Central memory CD8-positive, alpha-beta T cell (primary cell): ENCODE measurements around the gene ZMYND8.
"Not testable (repeated sequence)": the region's sequence is repeated elsewhere in the genome, so short reads cannot be mapped to it uniquely, and the experiment has no call there.

ENCODE experiments used
- ATAC-seq: fragments of 150-1000 bp; cut with Tn5 transposase; replicated peaks from 2 replicates; pipeline ENCODE4 v1.10.0; 2022; ENCODE audit warnings: mild to moderate bottlenecking, moderate FRiP score, moderate number of reproducible peaks; ENCODE audit not compliant: poor library complexity, severe bottlenecking; ENCODE audit errors: extremely low read depth
- DNase-seq, 2 donors: peaks; one replicate each; pipeline ENCODE4 v3.0.0; 2021; ENCODE audit warnings: low spot score in 2 of 2
- H3K27ac Mint-ChIP-seq: one replicate; pipeline ENCODE4 v1.8.0; 2022; ENCODE audit warnings: low read depth, mild to moderate bottlenecking, moderate library complexity, mixed read lengths
- H3K27me3 Mint-ChIP-seq: one replicate; pipeline ENCODE4 v1.8.0; 2022; ENCODE audit warnings: mixed read lengths
- H3K36me3 Mint-ChIP-seq: one replicate; pipeline ENCODE4 v1.8.0; 2022; ENCODE audit warnings: mild to moderate bottlenecking, moderate library complexity, mixed read lengths; ENCODE audit not compliant: insufficient read depth
- H3K4me1 Mint-ChIP-seq: one replicate; pipeline ENCODE4 v1.8.0; 2022; ENCODE audit warnings: mixed read lengths
- H3K4me3 Mint-ChIP-seq: one replicate; pipeline ENCODE4 v1.8.0; 2022; ENCODE audit warnings: mild to moderate bottlenecking, moderate library complexity, mixed read lengths
- H3K9me3 Mint-ChIP-seq: one replicate; pipeline ENCODE4 v1.8.0; 2022; ENCODE audit warnings: mixed read lengths

The ZMYND8 gene

DNA sequence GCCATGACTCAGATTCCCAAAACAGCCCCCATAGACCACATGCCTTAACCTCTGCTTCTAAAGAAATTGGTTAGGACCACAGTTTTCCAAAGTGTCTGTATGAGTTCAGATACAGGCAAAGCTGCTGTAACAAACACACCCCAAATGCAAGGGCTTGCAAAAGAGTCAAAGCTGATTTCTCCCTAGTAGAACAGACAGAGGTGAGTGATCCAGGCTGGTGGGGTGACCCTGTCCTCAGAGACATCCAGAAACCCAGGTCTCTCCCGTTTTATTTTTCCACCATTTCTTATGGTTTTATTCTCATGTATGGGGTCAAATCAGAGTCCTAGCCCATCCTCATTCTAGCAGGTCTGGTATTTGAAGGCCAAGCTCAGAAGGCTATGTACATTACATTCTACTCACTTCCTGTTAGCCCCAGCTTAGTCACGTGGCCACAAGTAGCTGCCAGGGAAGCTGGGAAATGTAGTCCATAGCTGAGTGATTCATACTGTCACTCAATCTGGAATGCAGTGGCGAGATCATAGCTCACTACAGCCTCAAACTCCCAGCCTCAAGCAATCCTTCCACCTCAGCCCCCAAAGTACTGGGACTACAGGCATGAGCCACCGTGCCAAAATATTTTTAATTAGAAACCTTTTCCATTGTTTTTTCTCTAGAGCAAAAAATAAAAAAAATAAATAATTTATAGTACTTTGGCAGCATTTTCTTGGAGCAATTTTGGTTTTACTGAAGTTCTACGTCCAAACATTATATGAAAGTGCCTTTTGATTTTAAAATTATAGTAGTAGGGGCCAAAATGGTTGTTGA, 175.2 kb downstream of the ZMYND8 start:
- Mint-ChIP-seq H3K27me3 (no peaks in the 10 kb centered on the region), H3K9me3 (no peaks in the 10 kb centered on the region), H3K36me3 (no peaks in the 10 kb centered on the region), H3K27ac (no peak overlapping the region), H3K4me3 (no peak overlapping the region), H3K4me1 (no peaks in the 10 kb centered on the region)
- ATAC-seq: no peak
- DNase-seq: no peak

- no peak overlapping the region for H3K4me3 Mint-ChIP-seq
- H3K27ac Mint-ChIP-seq: no peak overlapping the region
- no peak for ATAC-seq
- H3K4me1 Mint-ChIP-seq: no peaks in the 10 kb centered on the region
- no peaks in the 10 kb centered on the region for H3K36me3 Mint-ChIP-seq
- DNase-seq: no peak
- peaks cover 12% of the 10 kb centered on the region for H3K27me3 Mint-ChIP-seq
- no peaks in the 10 kb centered on the region for H3K9me3 Mint-ChIP-seq
These were observed 177.2 kb downstream of the ZMYND8 start for GRCh38 chr20:47179267-47179666.

DNA sequence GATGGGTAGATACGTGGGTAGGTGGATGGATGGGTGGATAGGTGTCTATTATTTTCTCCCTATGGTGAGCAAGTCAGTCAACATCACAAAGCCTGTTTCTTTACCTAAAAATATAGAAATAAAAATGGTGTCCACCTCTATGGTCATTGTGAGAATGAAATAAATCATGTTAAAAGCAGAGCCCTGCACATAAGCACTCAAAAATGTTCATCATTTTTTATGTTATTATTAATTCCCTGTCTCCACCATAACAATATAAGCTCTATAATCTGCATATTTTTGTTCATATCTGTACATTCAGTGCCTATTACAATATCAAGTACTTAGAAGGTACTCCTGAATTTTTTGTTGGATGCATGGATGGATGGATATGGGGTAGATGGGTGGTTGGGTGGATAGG, 177.6 kb downstream of the ZMYND8 start:
- ATAC-seq: no peak
- no peak overlapping the region for H3K4me3 Mint-ChIP-seq
- H3K36me3 Mint-ChIP-seq: no peaks in the 10 kb centered on the region

GRCh38 chr20:47178277-47178676, 178.2 kb downstream of the ZMYND8 start:
- Mint-ChIP-seq H3K27me3 (peaks cover 15% of the 10 kb centered on the region), H3K27ac (no peak overlapping the region), H3K4me1 (no peaks in the 10 kb centered on the region), H3K9me3 (no peaks in the 10 kb centered on the region), H3K4me3 (no peak overlapping the region), H3K36me3 (no peaks in the 10 kb centered on the region)
- DNase-seq (no peak), ATAC-seq (no peak)

More for the DNA sequence above, 177.6 kb downstream of the ZMYND8 start:
- H3K9me3 Mint-ChIP-seq: no peaks in the 10 kb centered on the region
- H3K27ac Mint-ChIP-seq: no peak overlapping the region
- H3K27me3 Mint-ChIP-seq: peaks cover 15% of the 10 kb centered on the region
- no peaks in the 10 kb centered on the region for H3K4me1 Mint-ChIP-seq
- DNase-seq: no peak

DNA sequence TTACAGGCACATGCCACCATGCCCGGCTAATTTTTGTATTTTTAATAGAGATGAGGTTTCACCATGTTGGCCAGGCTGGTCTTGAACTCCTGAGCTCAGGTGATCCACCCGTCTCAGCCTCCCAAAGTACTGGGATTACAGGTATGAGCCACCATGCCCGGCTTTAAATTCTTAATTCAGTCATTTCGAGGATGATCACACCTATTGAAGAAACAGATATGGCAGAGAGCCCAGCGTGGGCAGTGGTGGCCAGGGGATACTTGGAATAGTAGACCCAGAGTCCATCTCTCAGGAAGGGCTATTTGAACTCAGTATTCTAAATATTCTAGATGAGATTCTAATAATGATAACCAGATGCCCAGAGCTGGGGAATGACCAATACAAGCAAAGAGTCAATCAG, 180.3 kb downstream of the ZMYND8 start:
- H3K4me3 Mint-ChIP-seq, H3K4me1 Mint-ChIP-seq, H3K36me3 Mint-ChIP-seq, ATAC-seq, H3K9me3 Mint-ChIP-seq, H3K27ac Mint-ChIP-seq, DNase-seq: not testable (repeated sequence)
- H3K27me3 Mint-ChIP-seq: peaks cover 30% of the 10 kb centered on the region

- ATAC-seq (no peak), DNase-seq (no peak)
- H3K27ac Mint-ChIP-seq: no peak overlapping the region
- no peaks in the 10 kb centered on the region for H3K36me3 Mint-ChIP-seq
- no peaks in the 10 kb centered on the region for H3K9me3 Mint-ChIP-seq
- H3K4me3 Mint-ChIP-seq: no peak overlapping the region
- peaks cover 36% of the 10 kb centered on the region for H3K27me3 Mint-ChIP-seq
- H3K4me1 Mint-ChIP-seq: no peaks in the 10 kb centered on the region
These were observed 181.0 kb downstream of the ZMYND8 start for GRCh38 chr20:47175493-47175892.

DNA sequence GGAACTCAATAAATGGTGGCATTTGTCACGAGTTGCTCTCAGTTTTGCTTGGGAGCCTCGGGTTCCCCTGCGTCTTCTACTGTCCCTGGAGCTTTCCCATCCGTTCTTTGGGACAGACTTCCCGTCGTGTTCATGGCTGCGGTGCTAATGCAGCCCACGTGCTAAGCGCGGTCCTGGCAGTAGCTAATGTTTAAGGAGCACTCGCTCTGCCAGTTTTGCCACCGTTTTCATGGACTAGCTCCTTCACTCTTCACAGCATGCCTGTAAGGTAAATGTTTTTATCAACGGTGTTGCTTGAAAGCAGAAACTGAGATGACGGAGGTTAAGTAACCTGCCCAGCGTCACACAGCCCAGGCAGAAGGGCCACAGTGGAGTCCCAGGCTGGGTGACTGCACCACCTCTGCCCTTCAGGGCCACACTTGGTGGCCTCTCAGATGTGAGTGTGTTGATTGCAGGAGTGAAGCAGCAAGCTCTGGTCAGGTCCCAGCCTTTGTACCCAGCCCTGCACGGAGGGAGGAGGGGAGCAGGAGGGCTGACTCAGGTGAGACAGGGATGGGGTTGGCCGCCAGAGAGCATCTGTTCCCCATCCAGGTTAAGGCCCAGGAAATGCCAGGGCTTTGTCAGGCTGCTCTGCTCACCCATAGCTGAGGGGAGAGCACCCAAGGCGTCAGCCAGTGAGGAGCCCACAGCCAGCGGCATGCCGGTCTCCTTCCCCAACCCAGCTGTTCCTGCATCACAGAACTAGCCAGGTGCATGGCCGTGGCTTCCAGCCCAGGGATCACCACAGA, 181.8 kb downstream of the ZMYND8 start:
- no peak overlapping the region for H3K4me3 Mint-ChIP-seq
- H3K27me3 Mint-ChIP-seq: peaks cover 39% of the 10 kb centered on the region
- H3K4me1 Mint-ChIP-seq: no peaks in the 10 kb centered on the region
- no peak for DNase-seq
- no peaks in the 10 kb centered on the region for H3K9me3 Mint-ChIP-seq
- H3K36me3 Mint-ChIP-seq: no peaks in the 10 kb centered on the region
- H3K27ac Mint-ChIP-seq: no peak overlapping the region
- ATAC-seq: no peak

DNA sequence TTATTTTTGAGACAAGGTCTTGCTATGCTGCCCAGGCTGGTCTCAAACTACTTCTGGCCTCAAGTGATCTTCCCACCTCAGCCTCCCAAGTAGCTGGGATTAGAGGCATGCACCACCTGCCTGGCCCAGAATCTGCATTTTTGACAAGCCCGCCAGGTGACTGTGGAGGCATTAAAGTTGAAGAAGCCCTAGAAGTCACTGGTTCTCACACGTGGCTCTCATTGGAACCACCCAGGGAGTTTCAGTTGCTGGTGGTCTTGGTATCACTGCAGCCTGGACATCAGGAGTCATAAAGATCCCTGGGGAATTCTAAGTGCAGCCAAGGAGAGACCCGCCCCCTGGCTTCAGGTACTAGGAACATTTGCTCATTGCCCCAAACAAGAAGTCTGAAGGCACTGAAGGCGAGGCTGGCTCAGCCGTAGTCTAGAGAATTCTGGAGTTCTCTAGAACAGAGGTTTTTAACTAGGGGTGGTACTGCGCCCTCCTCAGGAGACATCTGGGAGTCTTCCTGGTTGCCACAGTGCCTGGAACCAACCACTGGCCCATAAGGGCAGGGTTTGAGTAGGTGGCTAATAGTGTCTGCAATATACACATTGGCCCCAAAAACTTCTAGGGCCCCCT, 182.8 kb downstream of the ZMYND8 start:
- ATAC-seq (no peak), DNase-seq (no peak)
- Mint-ChIP-seq H3K4me3 (no peak overlapping the region), H3K9me3 (no peaks in the 10 kb centered on the region), H3K27me3 (peaks cover 48% of the 10 kb centered on the region), H3K27ac (no peak overlapping the region), H3K36me3 (no peaks in the 10 kb centered on the region), H3K4me1 (no peaks in the 10 kb centered on the region)

DNA sequence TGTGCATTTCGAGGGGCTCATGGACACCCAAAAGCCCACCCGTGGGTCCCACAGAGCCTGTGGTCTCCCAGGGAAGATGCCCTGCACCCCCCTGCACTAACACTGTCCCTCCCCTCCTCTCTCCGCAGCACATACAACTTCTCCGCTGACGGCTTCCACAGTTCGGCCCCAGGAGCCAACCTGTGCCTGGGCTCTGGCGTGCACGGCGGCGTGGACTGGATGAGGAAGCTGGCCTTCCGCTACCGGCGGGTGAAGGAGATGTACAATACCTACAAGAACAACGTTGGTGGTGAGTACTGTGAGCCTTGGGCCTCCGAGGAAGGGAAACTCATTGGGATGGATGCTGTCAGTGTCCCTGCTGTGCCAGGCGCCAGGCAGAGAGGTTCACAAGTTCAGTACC, 183.9 kb downstream of the ZMYND8 start:
- H3K27ac Mint-ChIP-seq: no peak overlapping the region
- no peaks in the 10 kb centered on the region for H3K36me3 Mint-ChIP-seq
- H3K4me3 Mint-ChIP-seq: no peak overlapping the region
- no peaks in the 10 kb centered on the region for H3K4me1 Mint-ChIP-seq
- no peaks in the 10 kb centered on the region for H3K9me3 Mint-ChIP-seq
- DNase-seq (no peak), ATAC-seq (no peak)
- peaks cover 58% of the 10 kb centered on the region for H3K27me3 Mint-ChIP-seq

DNA sequence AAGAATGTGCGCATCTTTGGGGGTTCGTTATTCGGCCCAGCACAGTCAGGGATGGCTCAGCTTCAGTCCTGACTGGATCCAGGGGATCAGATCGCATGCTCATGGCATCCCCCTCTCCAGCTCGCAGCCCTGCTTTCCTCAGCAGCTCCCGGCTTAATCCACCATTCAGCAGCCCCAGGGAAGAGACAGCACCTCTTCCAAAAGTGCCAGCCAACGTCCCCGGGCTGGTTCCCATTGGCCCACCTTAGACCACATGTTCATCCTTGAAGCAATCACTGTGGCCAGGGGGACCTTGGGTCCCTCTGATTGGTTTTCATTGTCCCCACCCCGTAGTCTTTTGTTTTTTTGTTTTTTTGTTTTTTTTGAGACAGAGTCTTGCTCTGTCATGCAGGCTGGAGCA, 188.7 kb downstream of the ZMYND8 start:
- DNase-seq (no peak), ATAC-seq (no peak)
- no peaks in the 10 kb centered on the region for H3K9me3 Mint-ChIP-seq
- peaks cover 51% of the 10 kb centered on the region for H3K27me3 Mint-ChIP-seq
- no peaks in the 10 kb centered on the region for H3K36me3 Mint-ChIP-seq
- no peaks in the 10 kb centered on the region for H3K4me1 Mint-ChIP-seq
- H3K4me3 Mint-ChIP-seq: no peak overlapping the region
- no peak overlapping the region for H3K27ac Mint-ChIP-seq

DNA sequence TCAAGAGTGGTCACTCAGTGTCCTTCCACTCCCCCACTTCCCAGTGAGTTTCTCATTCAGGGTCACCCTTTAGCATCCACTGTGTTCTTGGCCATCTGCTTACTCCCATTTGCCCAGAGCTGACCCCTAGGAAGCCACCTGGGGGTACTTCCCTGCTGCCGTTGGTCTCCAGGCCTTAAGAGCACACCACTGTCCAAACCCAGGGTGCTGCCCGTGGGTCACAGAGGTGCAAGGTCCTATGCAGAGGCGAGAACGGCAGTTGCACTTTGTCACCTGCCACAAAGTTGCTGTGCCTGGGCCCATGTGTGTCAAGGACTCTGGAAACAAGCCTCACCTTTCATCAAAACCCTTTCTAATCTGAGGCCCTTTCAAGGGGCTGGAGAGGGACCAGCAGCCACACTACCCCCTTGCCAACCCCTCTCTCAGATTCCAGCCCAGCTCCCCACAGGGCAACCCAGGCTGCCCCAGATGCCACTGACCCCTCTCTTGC, 191.1 kb downstream of the ZMYND8 start:
- H3K27me3 Mint-ChIP-seq: peaks cover 30% of the 10 kb centered on the region
- no peaks in the 10 kb centered on the region for H3K9me3 Mint-ChIP-seq
- no peaks in the 10 kb centered on the region for H3K4me1 Mint-ChIP-seq
- no peaks in the 10 kb centered on the region for H3K36me3 Mint-ChIP-seq
- H3K27ac Mint-ChIP-seq: no peak overlapping the region
- H3K4me3 Mint-ChIP-seq: no peak overlapping the region
- DNase-seq: no peak
- ATAC-seq: no peak

DNA sequence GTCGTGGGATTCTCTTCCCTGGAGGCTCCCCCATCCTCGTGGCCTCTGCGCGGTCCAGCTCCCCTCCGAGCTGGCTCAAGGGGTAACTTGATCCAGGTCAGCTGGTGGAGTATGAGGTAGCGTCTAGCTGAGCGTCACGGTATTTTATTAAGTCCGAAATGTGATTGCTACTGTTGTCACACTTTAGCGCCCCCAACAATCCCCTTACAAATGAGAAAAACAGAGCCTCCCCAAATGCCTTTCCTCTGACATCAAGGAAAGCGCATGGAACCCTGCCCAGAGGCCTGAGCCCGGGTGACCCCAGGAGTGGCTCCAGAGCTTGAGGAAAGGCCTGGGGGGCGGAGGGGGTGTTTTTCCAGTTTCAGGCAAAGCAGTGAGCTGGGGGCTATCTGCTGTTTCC, 192.4 kb downstream of the ZMYND8 start:
- H3K4me1 Mint-ChIP-seq: no peaks in the 10 kb centered on the region

More for the DNA sequence above, 192.4 kb downstream of the ZMYND8 start:
- no peak for ATAC-seq
- Mint-ChIP-seq H3K4me3 (no peak overlapping the region), H3K27me3 (peaks cover 34% of the 10 kb centered on the region), H3K27ac (no peak overlapping the region), H3K36me3 (no peaks in the 10 kb centered on the region), H3K9me3 (no peaks in the 10 kb centered on the region)
- no peak for DNase-seq
